HuH-7 (cell line): ENCODE results near the gene POLR3K.

Experiments used
- DNase-seq: peaks from one replicate; pipeline ENCODE4 v3.0.0; 2011; ENCODE audit warnings: low spot score

POLR3K gene

GRCh38 chr16:78444-79150 lies 25.2 kb upstream of the POLR3K start:
- DNase-seq: peak; percentile 26

DNA sequence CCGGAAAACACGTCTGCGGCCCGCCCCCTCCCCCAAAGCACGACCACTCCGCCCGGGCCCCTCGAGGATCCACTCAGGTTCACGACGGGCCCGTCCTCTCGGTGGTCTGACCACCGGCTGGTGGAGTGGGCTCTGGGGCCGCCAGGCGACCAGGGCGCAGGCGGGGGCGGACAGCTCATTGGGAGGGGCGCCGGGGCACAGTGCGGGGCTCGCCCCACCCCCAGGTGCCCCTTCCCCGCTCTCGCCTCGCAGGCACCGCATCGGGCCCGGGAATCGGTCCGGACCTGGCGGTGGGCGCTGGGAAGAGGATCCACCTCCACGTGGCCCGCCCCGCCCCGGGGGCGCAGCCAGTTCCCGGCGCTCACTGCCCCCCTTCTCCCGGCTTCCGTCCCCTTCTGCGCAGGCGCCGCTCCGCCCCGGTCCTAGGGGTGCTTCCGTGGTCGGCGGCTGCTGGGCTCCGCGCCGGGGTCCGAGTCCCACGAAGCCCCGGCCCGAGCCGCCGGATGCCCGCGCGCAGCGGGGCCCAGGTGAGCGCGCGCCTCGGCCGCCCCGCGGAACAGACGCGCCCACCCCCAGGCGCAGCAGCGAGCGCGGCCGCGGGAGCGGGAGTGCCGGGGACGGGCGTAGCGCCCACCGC lies 24.5 kb upstream of the POLR3K start, which contains the start of gene MPG:
TSS of gene MPG (plus strand) at position 419 of the 637 bp plus-strand sequence. CDS start at position 504, 85 bp downstream.
- DNase-seq: peak; percentile 96

DNA sequence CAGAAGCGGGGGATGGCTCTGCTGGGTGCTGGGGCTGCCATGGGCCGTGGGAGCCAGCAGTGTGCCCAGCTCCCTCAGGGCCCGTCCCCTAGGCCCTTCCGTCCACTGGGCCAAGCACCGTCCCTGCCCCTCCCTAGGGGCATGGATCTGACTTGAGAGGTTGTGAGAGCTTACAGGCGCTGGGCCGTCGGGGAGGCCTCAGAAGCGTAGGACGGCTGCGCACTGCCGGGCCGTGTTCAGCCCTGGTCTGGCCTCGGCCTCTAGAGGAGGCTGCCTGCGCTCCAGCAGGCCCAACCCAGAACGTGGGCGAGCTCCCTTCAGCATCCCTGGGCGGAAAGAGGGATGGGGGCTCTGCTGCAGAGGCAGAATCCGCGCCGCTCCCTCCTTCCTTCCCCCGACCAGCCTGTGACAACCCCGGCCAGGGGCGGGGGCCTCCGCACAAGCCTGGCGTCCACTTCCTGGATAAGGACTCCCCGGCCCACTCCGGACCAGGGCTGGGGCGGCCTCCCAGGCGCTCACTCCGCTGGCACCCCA lies 23.9 kb upstream of the POLR3K start:
- DNase-seq: peak; percentile 37

- DNase-seq: peak; percentile 34
Measured at GRCh38 chr16:76535-77272, 23.3 kb upstream of the POLR3K start.

DNA sequence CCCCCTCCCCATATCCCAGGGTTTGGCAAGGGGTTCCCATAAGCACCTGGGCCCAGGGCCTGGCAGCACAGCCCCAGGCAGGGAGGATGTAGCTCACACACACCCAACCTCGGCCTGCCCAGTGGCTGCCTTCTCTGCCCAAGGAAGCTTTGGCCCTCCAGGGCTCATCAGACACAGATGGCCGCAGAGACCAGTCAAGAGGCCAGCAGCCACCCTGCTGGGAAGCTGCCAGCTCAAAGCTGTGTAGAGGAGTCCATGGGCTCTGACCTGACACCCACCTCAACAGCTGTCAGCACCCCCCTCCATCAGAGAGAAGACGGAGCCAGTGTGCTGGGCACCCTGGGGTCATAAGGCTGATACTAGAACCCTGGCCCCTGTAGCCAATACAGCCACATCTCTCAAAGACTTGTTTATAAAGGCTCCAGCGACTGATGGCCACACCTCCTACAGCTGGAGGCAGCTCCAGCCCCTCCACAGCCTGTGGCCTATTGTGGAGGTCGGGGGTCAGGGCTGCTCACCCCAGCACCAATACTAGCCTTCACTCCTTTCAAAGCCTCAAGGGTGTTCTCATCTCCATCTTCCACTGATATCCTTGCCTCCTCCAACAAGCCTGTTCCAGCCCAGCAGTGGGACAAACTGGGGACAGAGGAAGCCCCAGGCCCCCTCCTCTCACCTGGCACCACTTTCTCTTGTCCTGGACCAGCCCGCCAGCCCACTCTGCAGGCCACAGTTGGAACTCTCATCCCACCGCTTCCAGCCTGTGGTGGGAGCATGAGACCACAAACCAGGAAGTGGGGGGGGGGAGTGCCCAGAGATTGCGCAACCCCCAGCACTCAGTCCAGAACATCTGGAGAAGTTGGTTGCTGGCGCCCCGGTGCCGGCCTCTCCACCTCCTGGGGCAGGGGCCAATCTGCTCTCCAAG lies 22.4 kb upstream of the POLR3K start:
- DNase-seq: peak; percentile 59

DNA sequence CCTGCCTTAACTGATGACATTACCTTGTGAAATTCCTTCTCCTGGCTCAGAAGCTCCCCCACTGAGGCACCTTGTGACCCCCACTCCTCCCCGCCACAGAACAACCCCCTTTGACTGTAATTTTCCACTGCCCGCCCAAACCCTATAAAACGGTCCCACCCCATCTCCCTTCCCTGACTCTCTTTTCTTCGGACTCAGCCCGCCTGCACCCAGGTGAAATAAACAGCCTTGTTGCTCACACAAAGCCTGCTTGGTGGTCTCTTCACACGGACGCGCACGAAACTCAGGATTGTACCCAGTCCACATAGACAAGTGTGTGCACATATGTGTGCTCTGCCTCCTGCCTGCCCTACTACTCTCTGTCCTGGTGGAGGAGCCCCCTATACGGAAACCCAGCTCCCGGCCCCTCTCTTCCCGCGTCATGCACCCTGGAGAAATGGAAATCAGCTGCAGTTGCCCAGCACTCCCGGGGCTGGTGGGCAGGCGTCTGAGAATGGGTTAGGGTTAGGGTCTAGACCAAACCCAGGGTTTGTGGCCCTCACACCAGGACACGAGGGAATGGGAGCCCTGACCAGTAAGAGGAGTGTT lies 21.4 kb upstream of the POLR3K start:
- no peak for DNase-seq

DNA sequence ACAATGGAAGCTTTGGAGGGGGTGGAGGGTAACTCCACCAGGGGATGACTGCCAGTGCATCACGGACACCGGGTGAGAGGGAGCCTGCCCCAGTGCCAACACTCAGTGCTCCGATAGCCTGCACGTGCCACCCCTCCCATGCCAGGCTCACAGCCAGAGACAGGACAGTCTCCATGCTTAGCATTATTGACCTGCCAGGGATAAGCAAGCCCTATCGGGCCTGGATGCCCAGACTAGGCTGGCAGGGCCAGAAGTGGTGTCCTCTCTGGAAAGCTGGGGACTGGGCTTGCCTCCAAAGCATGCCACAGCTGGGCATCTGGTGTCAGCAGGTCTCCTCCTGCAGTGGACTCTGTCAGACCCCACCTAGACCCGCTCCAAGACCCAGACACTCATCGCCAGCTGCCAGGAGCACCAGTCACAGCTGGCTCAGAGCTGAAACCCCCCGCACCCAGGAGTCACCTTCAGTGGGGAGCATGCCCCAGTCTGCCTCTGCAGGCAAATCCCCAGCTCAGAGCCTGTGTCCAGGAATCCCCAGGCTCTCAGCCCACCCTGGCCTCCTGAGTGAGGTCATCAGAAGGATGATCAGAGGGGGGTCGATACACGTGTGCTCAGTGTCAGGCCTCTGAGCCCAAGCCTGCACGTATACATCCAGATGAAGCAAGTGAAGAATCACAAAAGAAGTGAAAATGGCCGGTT lies 20.8 kb upstream of the POLR3K start:
- DNase-seq: no peak

GRCh38 chr16:72561-73548 lies 19.4 kb upstream of the POLR3K start, which contains the start of gene RHBDF1:
Gene RHBDF1 (minus strand): TSS chr16:72631. CDS start chr16:65015, 7,616 bp downstream.
- DNase-seq: peak; percentile 64

GRCh38 chr16:71540-72401 lies 18.4 kb upstream of the POLR3K start:
- DNase-seq: peak; percentile 70

- no peak for DNase-seq
Measured at GRCh38 chr16:71210-71539, 17.8 kb upstream of the POLR3K start.

GRCh38 chr16:69181-69580 lies 15.8 kb upstream of the POLR3K start:
- DNase-seq: no peak

DNA sequence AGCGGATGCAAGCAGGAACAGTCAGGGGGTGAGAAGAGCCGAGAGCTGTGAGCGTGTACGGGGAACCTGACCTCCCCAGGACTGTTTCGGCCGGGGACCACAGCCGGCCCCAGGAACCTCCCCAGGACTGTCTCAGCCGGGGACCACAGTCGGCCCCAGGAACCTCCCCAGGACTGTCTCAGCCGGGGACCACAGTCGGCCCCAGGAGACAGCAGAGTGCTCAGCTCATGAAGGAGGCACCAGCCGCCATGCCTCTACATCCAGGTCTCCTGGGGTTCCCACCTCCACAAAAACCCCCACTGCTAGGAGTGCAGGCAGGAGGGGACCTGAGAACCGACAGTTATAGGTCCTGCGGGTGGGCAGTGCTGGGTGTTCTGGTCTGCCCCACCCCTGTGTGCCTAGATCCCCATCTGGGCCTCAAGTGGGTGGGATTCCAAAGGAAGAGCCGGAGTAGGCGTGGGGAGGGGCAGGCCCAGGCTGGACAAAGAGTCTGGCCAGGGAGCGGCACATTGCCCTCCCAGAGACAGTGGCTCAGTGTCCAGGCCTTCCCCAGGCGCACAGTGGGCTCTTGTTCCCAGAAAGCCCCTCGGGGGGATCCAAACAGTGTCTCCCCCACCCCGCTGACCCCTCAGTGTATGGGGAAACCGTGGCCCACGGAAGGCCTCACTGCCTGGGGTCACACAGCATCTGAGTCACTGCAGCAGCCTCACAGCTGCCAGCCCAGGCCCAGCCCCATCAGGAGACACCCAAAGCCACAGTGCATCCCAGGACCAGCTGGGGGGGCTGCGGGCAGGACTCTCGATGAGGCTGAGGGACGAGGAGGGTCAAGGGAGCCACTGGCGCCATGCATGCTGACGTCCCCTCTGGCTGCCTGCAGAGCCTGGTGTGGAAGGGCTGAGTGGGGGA lies 14.7 kb upstream of the POLR3K start:
- DNase-seq: no peak

- DNase-seq: no peak
Measured at GRCh38 chr16:67183-67791, 13.9 kb upstream of the POLR3K start.

DNA sequence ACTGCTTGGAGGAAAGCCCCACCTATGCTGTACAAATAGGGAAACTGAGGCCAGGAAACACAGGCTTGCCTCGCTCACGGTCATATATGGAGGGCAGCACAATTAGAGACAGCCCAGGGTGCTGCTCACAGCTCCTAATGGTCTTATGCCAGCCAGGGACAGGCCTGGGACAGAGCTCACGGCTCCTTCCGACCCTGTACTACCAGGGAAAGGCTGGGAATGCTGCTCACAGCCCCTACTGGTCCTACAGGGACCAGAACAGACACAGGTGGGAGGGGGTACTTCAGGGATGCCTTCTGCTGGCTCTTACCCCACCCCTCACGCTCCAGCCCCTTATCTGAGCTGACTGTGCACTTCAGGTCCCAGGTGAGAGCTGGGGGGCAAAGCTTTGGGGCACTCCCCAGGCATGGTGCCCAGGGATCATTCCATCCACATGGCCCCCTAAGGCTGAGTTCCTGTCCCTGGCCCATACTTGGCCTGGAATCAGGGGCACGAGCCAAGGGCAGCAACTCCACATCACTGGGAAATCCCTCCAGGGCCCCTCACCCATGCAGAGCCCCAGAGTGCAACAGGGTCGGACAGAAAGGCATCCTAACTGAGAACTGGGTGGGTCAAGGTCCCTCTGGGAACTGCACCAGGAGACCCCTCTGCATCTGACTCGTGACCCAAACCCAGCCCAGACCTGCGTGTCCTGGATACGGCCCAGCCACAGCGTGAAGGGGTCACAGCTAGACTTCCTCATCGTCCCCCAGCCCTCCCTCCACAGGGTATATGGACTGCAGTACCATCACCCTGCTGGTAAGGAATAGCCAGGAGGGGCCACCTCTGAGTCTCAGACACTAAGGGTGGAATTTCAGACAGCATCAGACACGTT lies 13.1 kb upstream of the POLR3K start:
- no peak for DNase-seq

DNA sequence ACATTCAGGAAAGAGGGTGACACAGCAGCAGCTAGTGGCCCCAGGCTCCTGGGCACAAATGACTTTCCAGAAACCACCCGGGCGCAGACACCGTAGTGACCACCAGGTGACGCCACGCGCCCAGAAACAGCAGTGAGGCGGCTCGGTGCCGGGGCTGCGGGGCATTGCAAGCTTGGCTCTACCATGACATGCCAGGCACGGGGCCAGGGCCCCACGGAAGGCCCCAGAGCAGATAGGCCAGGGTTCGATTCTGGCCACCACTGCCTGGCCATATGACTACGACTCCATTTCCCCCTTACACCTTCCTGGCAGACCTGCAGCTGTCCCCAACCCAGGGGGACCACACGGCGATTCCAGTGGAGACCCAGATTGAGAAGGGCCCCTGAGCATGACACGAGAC lies 12.3 kb upstream of the POLR3K start:
- peak; percentile 82 for DNase-seq

GRCh38 chr16:64914-65255 lies 11.5 kb upstream of the POLR3K start:
- no peak for DNase-seq
